ENCODE data around the gene NUDT14.

DNA sequence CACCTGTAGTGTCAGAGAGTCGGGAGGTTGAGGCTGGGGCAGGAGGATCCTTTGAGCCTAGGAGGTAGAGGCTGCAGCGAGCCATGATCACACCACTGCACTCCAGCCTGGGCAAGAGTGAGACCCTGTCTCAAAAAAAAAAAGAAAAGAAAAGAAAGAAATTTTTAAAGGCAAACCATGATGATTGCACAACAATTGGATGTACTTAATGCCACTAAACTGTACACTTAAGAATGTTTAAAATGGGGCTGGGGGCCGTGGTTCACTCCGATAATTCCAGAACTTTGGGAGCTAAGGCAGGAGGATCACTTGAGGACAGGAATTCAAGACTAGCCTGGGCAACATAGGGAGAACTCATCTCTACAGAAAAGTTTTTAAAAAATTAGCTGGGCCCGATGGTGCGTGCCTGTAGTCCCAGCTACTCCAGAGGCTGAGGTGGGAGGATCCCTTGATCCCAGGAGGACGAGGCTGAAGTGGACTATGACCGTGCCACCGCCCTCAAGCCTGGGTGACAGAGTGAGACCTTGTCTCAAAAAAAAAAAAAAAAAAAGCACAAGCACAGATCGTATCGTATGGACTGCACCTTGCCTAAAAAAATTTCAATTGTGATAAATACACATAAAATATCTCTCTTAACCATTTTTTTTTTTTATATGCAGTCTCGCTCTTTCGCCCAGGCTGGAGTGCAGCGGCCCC lies 45.3 kb downstream of the NUDT14 start:
- no peak for TF ChIP-seq SUZ12 (IDR thresholded peaks at IDR 0.05; ENCODE audit: extremely low read depth, insufficient read depth, insufficient read length)
- TF ChIP-seq YY1 (IDR thresholded peaks at IDR 0.05; ENCODE audit: insufficient read depth, insufficient read length), result no peak
- TF ChIP-seq ZNF274 (IDR thresholded peaks at IDR 0.05; ENCODE audit: low read depth, low read length), result no peak
